GM18498 (cell line): ENCODE data around the gene IFT81.

Source experiments
- ATAC-seq: cut with Tn5 transposase; IDR thresholded peaks from one replicate; pipeline ENCODE4 v1.9.1; 2021; ENCODE audit warnings: mild to moderate bottlenecking, moderate library complexity; ENCODE audit not compliant: unreplicated experiment

The IFT81 gene

GRCh38 chr12:110266980-110267620, 142.9 kb downstream of the IFT81 start:
- no peak for ATAC-seq
